Urinary bladder (tissue), 4 donors: ENCODE measurements around the gene ENOPH1. TPM values are rescaled to one million over a fixed set of nuclear protein-coding genes. Genes with fewer than 3 reads are reported as not detected.
"Not testable (repeated sequence)": the region's sequence is repeated elsewhere in the genome, so short reads cannot be mapped to it uniquely, and the experiment has no call there.

Source experiments
- DNase-seq: peaks from one replicate; pipeline ENCODE4 v3.0.0-alpha.2; 2015; ENCODE audit errors: extremely low spot score
- H3K27ac ChIP-seq: one replicate; pipeline ENCODE4 v1.5.1; 2013; ENCODE audit warnings: low read depth, mild to moderate bottlenecking, moderate library complexity
- H3K36me3 ChIP-seq: one replicate; pipeline ENCODE4 v1.6.1; 2013; ENCODE audit warnings: mild to moderate bottlenecking, moderate library complexity; ENCODE audit not compliant: insufficient read depth
- H3K4me1 ChIP-seq: one replicate; pipeline ENCODE4 v1.6.1; 2013; ENCODE audit warnings: mild to moderate bottlenecking, moderate library complexity; ENCODE audit not compliant: insufficient read depth
- H3K4me3 ChIP-seq: one replicate; pipeline ENCODE4 v1.5.1; 2013; ENCODE audit warnings: low read depth, low read length
- WGBS: extraction: QIAGEN DNeasy Blood & Tissue Kit; methylation state at CpG from one replicate; pipeline ENCODE4 v1.1.7; 2013; 5-methylcytosine and 5-hydroxymethylcytosine counted together
- polyA plus RNA-seq: library from polyadenylated mRNA; stranded (reverse); fragments of 200-250 nt; gene quantifications from one replicate; pipeline ENCODE4 v1.2.3, GENCODE V29; 2013
- total RNA-seq: library from RNA; depleted of rRNA; stranded (reverse); fragments of >200 nt; gene quantifications from one replicate; pipeline ENCODE4 v1.2.3, GENCODE V29; 2014
- donor health status: healthy with polysubstance abuse.
- donor health status: healthy.

ENOPH1 gene
- total and polyA plus RNA-seq, 2 donors = 33.1 to 35.7 TPM

- WGBS = 94% methylated on average over 11 of the region's 11 CpGs
- not testable (repeated sequence) for DNase-seq, H3K27ac ChIP-seq, H3K36me3 ChIP-seq, H3K4me1 ChIP-seq, H3K4me3 ChIP-seq
Measured at GRCh38 chr4:82415061-82415460, 15.3 kb upstream of the ENOPH1 start.

GRCh38 chr4:82415922-82416365 lies 14.4 kb upstream of the ENOPH1 start:
- Histone ChIP-seq H3K4me3 (no peak overlapping the region), H3K36me3 (no peaks in the 10 kb centered on the region), H3K4me1 (no peaks in the 10 kb centered on the region), H3K27ac (no peak overlapping the region)
- 87% methylated on average over 12 of the region's 12 CpGs for WGBS
- no peak for DNase-seq

GRCh38 chr4:82419451-82419850 lies 10.9 kb upstream of the ENOPH1 start:
- H3K4me1 ChIP-seq = no peaks in the 10 kb centered on the region
- H3K4me3 ChIP-seq = no peak overlapping the region
- H3K36me3 ChIP-seq = peaks cover 6% of the 10 kb centered on the region
- DNase-seq = no peak
- WGBS = 72% methylated on average over 3 of the region's 3 CpGs
- no peak overlapping the region for H3K27ac ChIP-seq

GRCh38 chr4:82421796-82422560 lies 8.4 kb upstream of the ENOPH1 start:
- peaks cover 10% of the 10 kb centered on the region for H3K36me3 ChIP-seq
- no peak for DNase-seq
- 77% methylated on average over 13 of the region's 13 CpGs for WGBS
- H3K4me1 ChIP-seq = no peaks in the 10 kb centered on the region
- H3K4me3 ChIP-seq = no peak overlapping the region
- H3K27ac ChIP-seq = no peak overlapping the region

GRCh38 chr4:82422616-82423015 lies 7.8 kb upstream of the ENOPH1 start:
- DNase-seq = no peak
- peaks cover 10% of the 10 kb centered on the region for H3K36me3 ChIP-seq
- no peaks in the 10 kb centered on the region for H3K4me1 ChIP-seq
- no peak overlapping the region for H3K27ac ChIP-seq
- 78% methylated on average over 5 of the region's 5 CpGs for WGBS
- no peak overlapping the region for H3K4me3 ChIP-seq

GRCh38 chr4:82423245-82424054 lies 6.9 kb upstream of the ENOPH1 start:
- peaks cover 10% of the 10 kb centered on the region for H3K36me3 ChIP-seq
- H3K27ac ChIP-seq = no peak overlapping the region
- 80% methylated on average over 7 of the region's 7 CpGs for WGBS
- DNase-seq = no peak
- H3K4me1 ChIP-seq = no peaks in the 10 kb centered on the region
- H3K4me3 ChIP-seq = no peak overlapping the region

- peaks cover 10% of the 10 kb centered on the region for H3K36me3 ChIP-seq
- no peak overlapping the region for H3K4me3 ChIP-seq
- no peaks in the 10 kb centered on the region for H3K4me1 ChIP-seq
- no peak for DNase-seq
- 82% methylated on average over 10 of the region's 10 CpGs for WGBS
- no peak overlapping the region for H3K27ac ChIP-seq
Measured at GRCh38 chr4:82425478-82425877, 4.9 kb upstream of the ENOPH1 start.

GRCh38 chr4:82428526-82428968 lies 1.8 kb upstream of the ENOPH1 start:
- Histone ChIP-seq H3K4me3 (peak overlapping the region; percentile 52), H3K36me3 (peaks cover 6% of the 10 kb centered on the region), H3K4me1 (no peaks in the 10 kb centered on the region), H3K27ac (no peak overlapping the region)
- 1% methylated on average over 14 of the region's 14 CpGs for whole genome bisulfite sequencing
- DNase-seq = no peak

GRCh38 chr4:82428969-82429727 lies 1.2 kb upstream of the ENOPH1 start:
- H3K36me3 ChIP-seq = peaks cover 6% of the 10 kb centered on the region
- peak overlapping the region; percentile 98 for H3K27ac ChIP-seq
- H3K4me1 ChIP-seq = no peaks in the 10 kb centered on the region
- WGBS = under 1% methylated on average over 83 of the region's 83 CpGs
- peak overlapping the region; percentile 52 for H3K4me3 ChIP-seq
- peak; percentile 81 for DNase-seq

- peak overlapping the region; percentile 98 for H3K27ac ChIP-seq
- no peak for DNase-seq
- WGBS = under 1% methylated on average over 58 of the region's 58 CpGs
- H3K4me3 ChIP-seq = peak overlapping the region; percentile 52
- no peaks in the 10 kb centered on the region for H3K4me1 ChIP-seq
- peaks cover 4% of the 10 kb centered on the region for H3K36me3 ChIP-seq
Measured at GRCh38 chr4:82429728-82430192, 630 bp upstream of the ENOPH1 start.

- peak overlapping the region; percentile 52 for H3K4me3 ChIP-seq
- H3K36me3 ChIP-seq = peaks cover 1% of the 10 kb centered on the region
- H3K4me1 ChIP-seq = no peaks in the 10 kb centered on the region
- DNase-seq = no peak
- peak overlapping the region; percentile 63 for H3K27ac ChIP-seq
- WGBS = 3% methylated on average over 33 of the region's 33 CpGs
Measured at GRCh38 chr4:82430964-82431745, 765 bp downstream of the ENOPH1 start.

- H3K27ac ChIP-seq = no peak overlapping the region
- no peaks in the 10 kb centered on the region for H3K4me1 ChIP-seq
- no peaks in the 10 kb centered on the region for H3K36me3 ChIP-seq
- DNase-seq = no peak
- no peak overlapping the region for H3K4me3 ChIP-seq
- 90% methylated on average over 4 of the region's 4 CpGs for WGBS
Measured at GRCh38 chr4:82431831-82432230, 1.4 kb downstream of the ENOPH1 start.

- WGBS = 90% methylated on average over 18 of the region's 18 CpGs
- Histone ChIP-seq H3K4me3 (no peak overlapping the region), H3K4me1 (no peaks in the 10 kb centered on the region), H3K27ac (no peak overlapping the region), H3K36me3 (no peaks in the 10 kb centered on the region)
- no peak for DNase-seq
Measured at GRCh38 chr4:82432596-82432995, 2.2 kb downstream of the ENOPH1 start.
